B cell (primary cell): Measurements from ENCODE around the gene BLVRB. TPM values are rescaled to one million over a fixed set of nuclear protein-coding genes. Genes with fewer than 3 reads are reported as not detected.

ENCODE experiments used
- ATAC-seq: fragments of 200-7000 bp; cut with Tn5 transposase; one replicate; pipeline ENCODE4 v1.10.0; 2021; ENCODE audit warnings: low read depth, mild to moderate bottlenecking, moderate number of reproducible peaks, moderate library complexity
- CTCF ChIA-PET: fragments of 350-600 bp; sonication (Branson Sonifier 250); formaldehyde crosslinking; loops from one replicate; lab custom pipeline; 2021; ENCODE audit warnings: antibody characterized with exemption, inconsistent platforms; lab: Charles Lee
- POLR2A ChIA-PET: fragments of 350-600 bp; sonication (Branson Sonifier 250); formaldehyde crosslinking; loops from one replicate; lab custom pipeline; 2021; ENCODE audit warnings: antibody characterized with exemption; lab: Charles Lee
- DNase-seq: peaks from one replicate; pipeline ENCODE4 v3.0.0; 2013
- H2AFZ ChIP-seq: 2 replicates; pipeline ENCODE4 v1.6.1; 2012; ENCODE audit warnings: mild to moderate bottlenecking, low read depth, low read length; ENCODE audit not compliant: insufficient read depth, poor library complexity, severe bottlenecking
- H3K27ac ChIP-seq, 2 donors: 1 replicate in 1 of 2; 2 replicates in 1 of 2; pipeline ENCODE4 v1.5.1; 2012 to 2013; ENCODE audit warnings: low read length in 2 of 2, mild to moderate bottlenecking in 2 of 2, moderate library complexity in 1 of 2
- H3K27me3 ChIP-seq, 4 experiments: fragments of 200-600 bp in 1 of 4; sonication (generic) in 1 of 4; replicated peaks in 1 of 4; 1 replicate in 2 of 4; 2 replicates in 2 of 4; pipeline versions ENCODE4 v1.6.1 to v1.7.0; 2013 to 2016; ENCODE audit warnings: low read length in 3 of 4, mild to moderate bottlenecking in 2 of 4, mixed read lengths in 1 of 4, moderate library complexity in 1 of 4; ENCODE audit not compliant: insufficient read depth in 4 of 4, control insufficient read depth in 3 of 4; ENCODE audit errors: control extremely low read depth in 1 of 4
- H3K36me3 ChIP-seq, 2 experiments: replicated peaks in 1 of 2; 1 replicate in 1 of 2; 2 replicates in 1 of 2; pipeline versions ENCODE4 v1.6.1 to v1.7.1; 2013; ENCODE audit warnings: low read length in 1 of 2; ENCODE audit not compliant: insufficient read depth in 2 of 2, control insufficient read depth in 1 of 2; ENCODE audit errors: control extremely low read depth in 1 of 2, extremely low read depth in 1 of 2
- H3K4me1 ChIP-seq, 2 donors: fragments of 200-600 bp in 1 of 2; sonication (generic) in 1 of 2; 1 replicate in 1 of 2; 2 replicates in 1 of 2; pipeline versions ENCODE4 v1.5.1 to v1.6.1; 2013 to 2017; ENCODE audit warnings: low read length in 2 of 2; ENCODE audit not compliant: control insufficient read depth in 2 of 2, insufficient read depth in 2 of 2
- H3K4me2 ChIP-seq: replicated peaks from 2 replicates; pipeline ENCODE3; 2012; ENCODE audit warnings: mild to moderate bottlenecking, low read depth, low read length; ENCODE audit not compliant: poor library complexity, severe bottlenecking
- H3K4me3 ChIP-seq, 5 experiments: fragments of 200-600 bp in 1 of 5; sonication (generic) in 1 of 5; 1 replicate in 3 of 5; 2 replicates in 2 of 5; pipeline versions ENCODE4 v1.5.1 to v1.7.0; 2011 to 2016; ENCODE audit warnings: low read length in 4 of 5, mild to moderate bottlenecking in 4 of 5, low read depth in 2 of 5, control low read depth in 1 of 5, moderate library complexity in 1 of 5; ENCODE audit not compliant: insufficient read depth in 1 of 5; ENCODE audit errors: control extremely low read depth in 1 of 5, extremely low read depth in 1 of 5
- H3K79me2 ChIP-seq: fragments of 200-600 bp; sonication (generic); one replicate; pipeline ENCODE4 v1.6.0; 2016; ENCODE audit warnings: low read length; ENCODE audit not compliant: control insufficient read depth, insufficient read depth
- H3K9ac ChIP-seq: fragments of 200-600 bp; sonication (generic); 2 replicates; pipeline ENCODE4 v1.6.1; 2017; ENCODE audit warnings: mild to moderate bottlenecking, low read length, moderate library complexity
- H3K9me3 ChIP-seq, 3 donors: one replicate each; pipeline versions ENCODE4 v1.6.1 to v1.7.1; 2013; ENCODE audit warnings: low read length in 2 of 3; ENCODE audit not compliant: control insufficient read depth in 2 of 3, insufficient read depth in 1 of 3; ENCODE audit errors: control extremely low read depth in 1 of 3
- H4K20me1 ChIP-seq: 2 replicates; pipeline ENCODE4 v1.6.0; 2012; ENCODE audit warnings: mild to moderate bottlenecking, low read length; ENCODE audit not compliant: insufficient read depth, control insufficient read depth, poor library complexity, severe bottlenecking
- H3K27ac Mint-ChIP-seq: one replicate; pipeline ENCODE4 v1.8.0; 2021; ENCODE audit warnings: mixed read lengths
- H3K27me3 Mint-ChIP-seq: one replicate; pipeline ENCODE4 v1.8.0; 2021; ENCODE audit warnings: mixed read lengths
- H3K4me1 Mint-ChIP-seq: one replicate; pipeline ENCODE4 v1.8.0; 2021; ENCODE audit warnings: mixed read lengths
- H3K4me3 Mint-ChIP-seq: one replicate; pipeline ENCODE4 v1.8.0; 2021; ENCODE audit warnings: mixed read lengths
- H3K9me3 Mint-ChIP-seq: one replicate; pipeline ENCODE4 v1.8.0; 2022; ENCODE audit warnings: mixed read lengths; ENCODE audit not compliant: insufficient read depth
- CTCF ChIP-seq: fragments of 200-600 bp; IDR thresholded peaks from one replicate; pipeline ENCODE4 v1.8.0; 2022; ENCODE audit warnings: antibody characterized with exemption, mild to moderate bottlenecking
- EZH2 ChIP-seq: IDR thresholded peaks from 2 replicates; pipeline ENCODE4 v1.6.1; 2012; ENCODE audit warnings: borderline replicate concordance, low read depth, mild to moderate bottlenecking, moderate library complexity, low read length; ENCODE audit not compliant: insufficient read depth, poor library complexity, severe bottlenecking
- WGBS: methylation state at CpG from one replicate; pipeline ENCODE4 v1.1.5; 2013; ENCODE audit warnings: missing lambda C conversion rate; ENCODE audit not compliant: insufficient coverage; 5-methylcytosine and 5-hydroxymethylcytosine counted together
- intact Hi-C: fragments of 100-400 bp; cut with micrococcal nuclease; formaldehyde crosslinking; loops from one replicate; pipeline ENCODE4 v1.10.0; 2022
- polyA plus RNA-seq: library from polyadenylated mRNA; depleted of rRNA; stranded (reverse); fragments of >200 nt; gene quantifications from 2 replicates; pipeline ENCODE4 v1.2.3, GENCODE V29; 2012
- total RNA-seq, 2 donors: library from RNA; stranded (reverse); fragments of 120-200 nt in 1 of 2; gene quantifications; 1 replicate in 1 of 2; 2 replicates in 1 of 2; pipeline versions ENCODE4 v1.2.3 to v1.2.4, GENCODE V29; 2013 to 2022

The BLVRB gene
- total and polyA plus RNA-seq, 2 donors (not counting 1 experiment from before 2014, with no cell fraction given): 14.2 to 23.2 TPM

DNA sequence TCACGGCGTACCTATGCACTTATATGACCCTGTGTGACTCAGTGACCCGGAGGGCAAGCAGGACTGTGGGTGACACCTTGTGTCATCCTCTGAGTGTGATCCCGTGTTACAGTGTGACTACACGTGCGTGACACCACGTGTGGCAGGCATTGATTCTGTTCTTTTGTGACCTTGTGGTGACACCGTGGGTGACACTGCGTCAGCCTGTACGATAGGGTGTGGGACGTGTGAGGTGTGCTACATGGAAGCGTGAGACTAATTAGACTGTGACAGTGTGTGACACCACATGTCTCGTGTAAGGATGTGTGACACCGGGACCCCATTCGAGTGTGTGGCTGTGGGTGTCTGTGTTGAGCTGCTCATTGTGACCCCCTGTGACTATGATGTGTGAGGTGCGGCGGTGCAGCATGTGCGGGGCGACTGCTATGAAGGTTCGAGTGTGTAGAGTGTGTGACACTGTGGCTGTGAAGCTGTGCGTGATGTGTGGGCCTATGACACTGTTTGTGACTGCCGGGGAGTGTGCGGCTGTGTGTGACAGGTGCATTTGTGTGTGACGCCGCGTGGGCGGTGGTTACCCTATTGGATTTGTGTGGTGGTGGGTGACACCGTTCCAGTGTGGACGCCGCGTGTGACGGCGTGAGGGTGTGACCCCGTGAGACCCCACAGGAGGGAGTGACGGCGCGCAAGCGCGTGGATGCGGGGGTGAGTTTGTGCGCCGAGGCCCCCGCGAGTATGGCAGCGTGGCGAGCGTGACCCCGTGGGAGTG is 857 bp upstream of the BLVRB start:
- H2AFZ ChIP-seq: peak overlapping the region; percentile 77

More for the DNA sequence above, 857 bp upstream of the BLVRB start:
- no peaks in the 10 kb centered on the region for H4K20me1 ChIP-seq
- peaks cover 15% of the 10 kb centered on the region for H3K27me3 Mint-ChIP-seq
- peaks cover 0 to 13% (median 0%) of the 10 kb centered on the region in 3 donors for H3K9me3 ChIP-seq
- ATAC-seq (peak; percentile 11), DNase-seq (peak; percentile 85)
- ChIA-PET CTCF (interaction anchor here (0.8 to 6.7 kb wide), 8 partner anchors 16 to 327 kb away, joined by 3 to 86 read pairs (median 5); partner anchors contain the start of gene SERTAD1), POLR2A (interaction anchor here (0.5 to 2.2 kb wide), 6 partner anchors 23 to 180 kb away, joined by 3 to 12 read pairs (median 4); partner anchors contain the start of genes SERTAD1 and SERTAD3)
- H3K9me3 Mint-ChIP-seq: no peaks in the 10 kb centered on the region
- peaks cover 40% of the 10 kb centered on the region for H3K4me1 Mint-ChIP-seq
- WGBS: 10% methylated on average over 48 of the region's 48 CpGs
- no peak for TF ChIP-seq CTCF
- TF ChIP-seq EZH2: no peak
- no peaks in the 10 kb centered on the region for H3K36me3 ChIP-seq
- H3K79me2 ChIP-seq: no peaks in the 10 kb centered on the region
- intact Hi-C loops: loop anchor here (1.0 to 5.0 kb wide), 4 partner anchors 118 to 796 kb away; partner anchors contain the start of genes AKT2, C19orf47, HNRNPUL1 and PLD3
- H3K4me3 Mint-ChIP-seq: peak overlapping the region; percentile 87
- peak overlapping the region; percentile 1 to 70 (median 62) for H3K4me3 ChIP-seq
- peaks cover 26 to 38% of the 10 kb centered on the region in 2 donors for H3K4me1 ChIP-seq
- peak overlapping the region; percentile 66 for H3K9ac ChIP-seq
- H3K27ac ChIP-seq: peak overlapping the region; percentile 38 to 60
- peak overlapping the region; percentile 80 for H3K4me2 ChIP-seq
- H3K27ac Mint-ChIP-seq: peak overlapping the region; percentile 66
- peaks cover 0 to 23% (median 3%) of the 10 kb centered on the region in 4 experiments for H3K27me3 ChIP-seq
